ENCODE data around the gene GRIN2A. TPM values are rescaled to one million over a fixed set of nuclear protein-coding genes. Genes with fewer than 3 reads are reported as not detected.

The GRIN2A gene
- polyA plus RNA-seq, 3 donors = 0.03 to 0.11 (median 0.04) TPM

DNA sequence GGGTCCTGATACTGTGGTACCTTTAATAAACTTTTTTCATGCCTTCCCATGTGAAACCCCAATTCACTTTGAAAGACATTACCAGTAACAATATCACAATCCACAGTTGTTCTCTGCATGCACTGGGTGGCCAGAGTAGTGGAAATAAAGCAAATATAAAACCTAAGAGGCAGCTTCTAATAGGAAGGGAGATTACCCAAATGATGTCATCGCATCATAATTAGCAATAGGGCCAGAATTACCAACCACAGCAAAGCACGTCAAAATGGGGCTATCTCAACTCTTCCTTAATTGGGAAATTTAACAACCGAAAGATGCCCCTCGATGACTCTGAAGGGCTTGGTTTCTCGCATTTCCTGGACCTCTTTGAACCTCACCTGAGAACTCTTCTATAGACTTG lies 224.8 kb downstream of the GRIN2A start:
- H3K27ac ChIP-seq (ENCODE audit: low read depth, low read length) = no peak overlapping the region
- WGBS, 3 donors = 81 to 86% (median 84%) methylated on average over 5 of the region's 5 CpGs

- no peak overlapping the region for H3K27ac ChIP-seq (ENCODE audit: low read depth, low read length)
Observed at GRCh38 chr16:9957002-9957401, 225.2 kb downstream of the GRIN2A start.

DNA sequence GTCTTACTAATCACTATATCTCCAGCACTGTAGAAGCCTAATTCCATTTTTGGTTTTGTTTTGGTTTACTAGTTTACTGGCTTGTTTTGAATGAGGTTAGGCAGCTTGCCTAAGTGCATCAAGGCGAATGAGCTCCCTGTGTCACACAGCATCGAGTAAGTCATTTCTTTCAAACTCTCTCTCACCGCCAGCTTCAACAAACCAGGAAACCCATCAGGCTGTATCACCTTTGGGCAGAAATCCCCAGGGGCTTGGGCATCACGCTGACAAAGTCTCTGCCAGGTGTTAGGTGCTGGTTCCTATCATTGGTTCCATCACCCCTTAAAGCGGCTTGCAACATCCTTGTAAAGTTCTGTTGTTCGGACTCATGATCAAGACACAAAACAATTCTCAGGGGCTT lies 226.6 kb downstream of the GRIN2A start:
- no peak overlapping the region for H3K27ac ChIP-seq (ENCODE audit: low read depth, low read length)
- 77 to 88% (median 78%) methylated on average over 6 of the region's 6 CpGs for WGBS, 3 donors

GRCh38 chr16:9953908-9954570 lies 228.2 kb downstream of the GRIN2A start:
- WGBS, 3 donors = 37 to 56% (median 44%) methylated on average over 7 of the region's 7 CpGs

GRCh38 chr16:9950658-9951057 lies 231.6 kb downstream of the GRIN2A start:
- H3K27ac ChIP-seq (ENCODE audit: low read depth, low read length) = no peak overlapping the region
- WGBS, 3 donors = 54 to 72% (median 66%) methylated on average over 7 of the region's 7 CpGs

More at GRCh38 chr16:9953908-9954570, 228.2 kb downstream of the GRIN2A start:
- no peak overlapping the region for H3K27ac ChIP-seq (ENCODE audit: low read depth, low read length)

DNA sequence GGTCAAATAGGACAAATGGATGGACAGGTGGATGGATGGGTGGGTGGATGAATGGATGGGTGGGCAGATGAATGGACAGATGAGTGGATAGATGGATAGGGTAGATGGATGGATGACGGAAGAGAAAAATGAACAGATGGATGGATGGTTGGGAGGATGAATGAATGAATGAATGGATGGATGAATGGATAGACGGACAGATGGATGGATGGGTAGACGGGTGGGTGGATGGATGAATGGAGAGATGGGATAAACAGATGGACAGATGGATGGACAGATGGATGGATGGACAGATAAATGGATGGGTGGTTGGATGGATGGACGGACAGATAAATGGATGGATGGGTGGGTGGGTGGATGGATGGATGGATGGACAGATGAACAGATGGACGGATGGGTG lies 232.8 kb downstream of the GRIN2A start:
- 77 to 93% (median 93%) methylated on average over 5 of the region's 5 CpGs for WGBS, 3 donors

GRCh38 chr16:9948933-9949332 lies 233.3 kb downstream of the GRIN2A start:
- WGBS, 3 donors = 73 to 82% (median 78%) methylated on average over 4 of the region's 4 CpGs
- no peak overlapping the region for H3K27ac ChIP-seq (ENCODE audit: low read depth, low read length)

More for the DNA sequence above, 232.8 kb downstream of the GRIN2A start:
- H3K27ac ChIP-seq (ENCODE audit: low read depth, low read length) = no peak overlapping the region

GRCh38 chr16:9946022-9946720 lies 236.1 kb downstream of the GRIN2A start:
- WGBS, 3 donors = 68 to 91% (median 76%) methylated on average over 3 of the region's 3 CpGs
- no peak overlapping the region for H3K27ac ChIP-seq (ENCODE audit: low read depth, low read length)

DNA sequence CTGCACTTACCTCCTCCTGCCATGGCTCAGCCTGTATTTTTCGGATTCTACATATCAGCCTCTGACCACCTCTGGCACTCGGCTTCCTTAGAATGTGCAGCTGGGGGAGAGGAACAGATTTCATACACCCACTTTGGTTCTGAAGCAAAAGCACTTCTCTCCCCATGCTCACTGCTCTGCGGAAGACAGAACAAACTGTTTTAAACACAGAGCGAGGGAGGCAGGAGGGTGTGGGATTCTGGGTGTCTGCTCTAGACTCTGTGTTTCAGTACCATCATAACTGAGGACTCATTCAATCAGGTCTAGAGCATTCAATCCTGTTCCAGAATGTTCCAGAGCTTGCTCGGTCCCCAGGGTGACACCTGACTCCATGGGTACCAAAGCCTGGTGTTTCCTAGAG lies 239.1 kb downstream of the GRIN2A start:
- 71 to 86% (median 77%) methylated on average over 5 of the region's 5 CpGs for WGBS, 3 donors
- H3K27ac ChIP-seq (ENCODE audit: low read depth, low read length) = no peak overlapping the region

DNA sequence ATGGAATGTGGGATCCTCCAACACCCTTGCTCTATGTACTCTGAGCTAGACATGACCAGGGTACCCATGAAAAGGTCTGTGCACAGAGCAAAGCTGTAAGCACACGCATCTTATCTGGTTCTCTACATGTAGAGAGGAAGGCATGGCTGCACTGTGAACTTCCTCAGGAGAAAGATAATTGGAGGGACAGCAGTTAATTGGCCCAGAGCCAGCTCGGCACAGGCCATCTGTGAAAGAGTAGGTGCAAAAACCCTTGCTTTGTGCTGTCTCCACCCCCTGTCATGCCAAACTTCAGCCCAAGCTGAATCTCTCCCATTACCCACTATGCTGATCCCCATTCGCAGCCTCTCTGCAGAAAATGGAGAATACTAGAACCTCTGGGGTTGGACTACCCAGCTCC lies 241.0 kb downstream of the GRIN2A start:
- H3K27ac ChIP-seq (ENCODE audit: low read depth, low read length) = no peak overlapping the region
- 71 to 77% (median 74%) methylated on average over 3 of the region's 3 CpGs for WGBS, 3 donors

- H3K27ac ChIP-seq (ENCODE audit: low read depth, low read length) = no peak overlapping the region
- WGBS, 3 donors = 49 to 73% (median 51%) methylated on average over 8 of the region's 8 CpGs
Observed at GRCh38 chr16:9934723-9935508, 247.3 kb downstream of the GRIN2A start.

DNA sequence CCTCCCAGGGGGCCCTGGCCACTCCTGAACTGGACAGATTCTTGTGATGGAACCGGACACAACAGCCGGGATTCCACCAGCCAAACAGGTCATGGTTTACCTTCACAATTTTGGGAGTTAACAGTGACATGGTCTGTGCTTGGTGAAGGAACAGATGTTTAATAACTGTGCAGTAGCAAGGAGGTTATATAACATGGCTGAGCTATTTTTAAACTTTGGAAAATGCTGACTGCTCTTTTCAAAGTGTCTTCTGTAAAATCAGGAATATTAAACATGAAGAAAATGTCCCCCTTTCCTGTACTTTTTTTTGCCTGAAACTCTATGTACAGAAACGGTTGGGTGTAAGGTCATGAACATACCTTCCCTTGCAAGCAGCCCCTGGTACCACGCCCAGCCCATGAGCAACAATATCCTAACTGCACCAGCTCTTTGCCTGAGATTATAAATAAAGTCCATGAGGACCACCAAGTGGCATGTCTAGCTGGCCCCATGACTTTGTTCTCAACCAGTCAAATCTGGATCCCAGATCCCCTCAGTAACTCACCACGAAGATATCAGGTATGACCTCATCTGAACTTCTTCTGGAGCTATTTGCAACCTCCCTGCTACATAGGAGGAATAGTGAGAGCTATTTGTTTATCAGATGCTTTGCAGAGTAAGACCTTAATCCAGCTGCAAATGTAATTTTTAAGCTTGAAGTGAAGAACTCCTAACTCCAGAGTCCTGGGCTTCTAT lies 249.1 kb downstream of the GRIN2A start:
- 66 to 72% (median 72%) methylated on average over 5 of the region's 5 CpGs for WGBS, 3 donors
- no peak overlapping the region for H3K27ac ChIP-seq (ENCODE audit: low read depth, low read length)

- WGBS, 3 donors = 64 to 93% (median 82%) methylated on average over 1 of the region's 1 CpG
- H3K27ac ChIP-seq (ENCODE audit: low read depth, low read length) = no peak overlapping the region
Observed at GRCh38 chr16:9932000-9932399, 250.2 kb downstream of the GRIN2A start.

DNA sequence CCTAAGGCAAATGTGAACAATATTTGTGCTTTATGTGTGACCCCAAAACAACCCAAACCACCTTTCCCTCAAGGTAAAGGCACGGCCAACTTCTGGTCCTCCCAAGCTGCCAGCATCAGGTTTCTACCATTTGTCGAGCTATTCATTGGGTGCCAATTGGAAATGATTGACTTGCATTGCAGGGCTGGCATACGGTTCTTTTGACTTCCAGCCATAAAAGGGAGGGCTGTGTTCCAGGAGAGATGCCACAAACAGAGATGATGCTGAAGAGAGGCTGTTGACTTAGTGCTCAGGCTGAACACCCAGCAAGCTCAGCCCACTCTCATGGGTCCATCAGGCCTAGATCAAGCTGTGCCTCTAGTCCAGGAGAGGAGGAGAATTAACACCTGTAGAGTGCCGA lies 252.4 kb downstream of the GRIN2A start:
- WGBS, 3 donors = 73 to 86% (median 84%) methylated on average over 4 of the region's 4 CpGs
- no peak overlapping the region for H3K27ac ChIP-seq (ENCODE audit: low read depth, low read length)

DNA sequence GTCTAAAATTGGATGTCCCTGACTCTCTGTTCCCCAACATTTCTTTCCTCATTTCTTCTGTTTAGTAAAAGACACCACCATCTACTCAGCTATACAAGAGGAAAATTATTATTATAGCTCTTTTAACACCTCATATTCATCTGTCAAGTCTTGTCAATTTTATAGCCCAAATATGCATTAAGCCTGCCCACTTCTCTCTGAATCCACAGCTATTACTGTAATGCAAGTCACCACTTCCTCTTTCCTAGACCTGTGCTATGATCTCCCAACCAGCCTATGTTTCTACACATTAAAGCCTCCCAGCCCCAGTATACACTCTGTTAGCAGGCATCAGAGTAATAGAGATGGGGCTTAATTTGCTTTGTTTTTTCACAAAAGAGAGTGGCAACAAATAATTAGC lies 252.9 kb downstream of the GRIN2A start:
- no peak overlapping the region for H3K27ac ChIP-seq (ENCODE audit: low read depth, low read length)

DNA sequence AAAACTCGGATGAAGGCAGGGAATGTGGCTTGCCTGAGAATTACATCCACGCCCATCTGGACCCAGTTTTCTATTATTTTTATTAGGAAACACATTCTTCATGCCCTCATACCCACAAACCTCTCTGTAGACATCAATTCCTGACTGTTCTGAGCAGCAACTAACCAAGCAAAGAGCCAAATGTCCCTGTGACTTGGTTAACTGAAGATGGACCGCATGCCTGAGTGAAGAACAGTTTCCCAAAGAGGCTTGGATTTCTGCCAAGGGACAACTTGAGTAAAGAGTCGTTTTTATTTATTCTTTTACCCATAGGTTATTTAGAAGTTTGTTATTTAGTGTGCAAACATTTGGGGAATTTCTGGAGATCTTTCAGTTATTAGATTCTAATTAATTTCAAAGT lies 259.8 kb downstream of the GRIN2A start:
- no peak overlapping the region for H3K27ac ChIP-seq (ENCODE audit: low read depth, low read length)
- WGBS, 3 donors = 50 to 62% (median 58%) methylated on average over 4 of the region's 4 CpGs

DNA sequence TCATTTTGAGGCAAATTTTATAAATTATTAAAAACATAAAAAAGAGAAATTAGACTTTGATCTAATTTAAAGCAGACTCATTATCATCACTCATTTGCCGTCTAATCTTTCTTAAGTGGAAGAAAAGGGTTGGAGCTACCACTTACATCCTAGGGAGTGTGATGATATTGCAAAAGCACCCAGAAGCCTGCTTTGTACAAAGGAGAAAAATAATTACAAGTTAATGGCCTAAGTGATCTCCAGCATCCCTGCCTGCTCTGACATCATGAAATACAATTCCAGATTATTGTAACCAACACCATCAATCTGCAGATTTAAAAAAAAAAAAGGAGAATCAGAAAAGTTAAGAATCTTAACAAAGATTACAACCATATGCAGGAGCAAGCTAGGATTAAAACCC lies 260.2 kb downstream of the GRIN2A start:
- H3K27ac ChIP-seq (ENCODE audit: low read depth, low read length) = no peak overlapping the region
- 67 to 92% (median 82%) methylated on average over 1 of the region's 1 CpG for WGBS, 3 donors

GRCh38 chr16:9919460-9919859 lies 262.8 kb downstream of the GRIN2A start:
- H3K27ac ChIP-seq (ENCODE audit: low read depth, low read length) = no peak overlapping the region
- WGBS, 3 donors = 62 to 74% (median 70%) methylated on average over 3 of the region's 3 CpGs

DNA sequence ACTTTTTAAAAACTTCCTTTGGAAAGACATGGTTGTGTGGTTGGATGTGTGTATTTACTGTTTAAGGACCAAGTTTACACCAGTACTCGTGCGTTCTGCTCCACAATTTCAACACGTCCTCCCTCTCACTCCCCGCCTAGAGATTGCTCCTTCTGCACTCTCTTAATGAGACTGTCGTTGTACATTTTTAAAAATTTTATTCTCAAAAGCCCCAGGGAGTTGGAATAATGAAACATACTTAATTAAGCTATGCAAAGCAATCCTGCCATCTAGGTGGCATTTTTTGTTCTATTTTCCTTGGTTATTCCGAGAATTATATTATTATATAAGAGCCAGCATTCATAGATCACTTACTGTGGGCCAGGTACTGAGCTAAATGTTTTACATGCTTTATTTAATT lies 264.5 kb downstream of the GRIN2A start:
- WGBS, 3 donors = 73 to 80% (median 79%) methylated on average over 6 of the region's 6 CpGs
- no peak overlapping the region for H3K27ac ChIP-seq (ENCODE audit: low read depth, low read length)

Measured in adipose tissue (tissue), 3 donors.